ENCODE results near the gene PILRB. TPM values are rescaled to one million over a fixed set of nuclear protein-coding genes. Genes with fewer than 3 reads are reported as not detected.

The PILRB gene
- 10 to 100 TPM; 12.7 to 21.0 TPM for total RNA-seq

GRCh38 chr7:100358027-100358856 is at the start of gene PILRB:
Gene PILRB, plus strand, starts transcription at chr7:100358117. Its CDS starts 186 bp downstream, at chr7:100358303.

GRCh38 chr7:100373261-100373831 is 15.4 kb downstream of the PILRB start, which contains the start of gene PILRA:
Gene PILRA, plus strand, starts transcription at chr7:100373487. Its CDS starts 170 bp downstream, at chr7:100373657.

Small RNA genes within 50 kb of the gene (small RNA-seq; reads per million reads assigned to genes)
- 0 reads per million in 2 donors for gene RF00019

Other genes with a start within 250 kb of the PILRB start
- 10 to 100 TPM; 31.0 to 54.3 TPM for gene TAF6, start 238.8 kb upstream of the PILRB start, total RNA-seq
- 10 to 100 TPM; 11.0 to 12.0 TPM for gene CNPY4, start 238.5 kb upstream of the PILRB start, total RNA-seq
- gene MBLAC1, start 231.2 kb upstream of the PILRB start, total RNA-seq = 1 to 10 TPM; 2.3 to 2.8 TPM
- gene LAMTOR4, start 209.2 kb upstream of the PILRB start, total RNA-seq = 100 to 1,000 TPM in 1 of 2 donors, 10 to 100 TPM in 1; 96.0 to 127 TPM
- 10 to 100 TPM in 1 of 2 donors, 1 to 10 TPM in 1; 10.0 to 12.0 TPM for gene TRAPPC14, start 199.4 kb upstream of the PILRB start, total RNA-seq
- gene GAL3ST4, start 189.5 kb upstream of the PILRB start, total RNA-seq = 1 to 10 TPM; 3.3 to 5.2 TPM
- gene GPC2, start 180.7 kb upstream of the PILRB start, total RNA-seq = 1 to 10 TPM; 1.7 to 2.4 TPM
- gene STAG3, start 180.2 kb upstream of the PILRB start, total RNA-seq = 1 to 10 TPM; 1.7 to 2.4 TPM
- gene PVRIG, start 138.2 kb upstream of the PILRB start, total RNA-seq = not detected
- not detected for gene SPDYE3, start 50.4 kb upstream of the PILRB start, total RNA-seq
- gene PILRA, start 15.4 kb downstream of the PILRB start, total RNA-seq = not detected
- 1 to 10 TPM in 1 of 2 donors, under 1 TPM in 1; 0.33 to 3.1 TPM for gene ZCWPW1, start 70.6 kb downstream of the PILRB start, total RNA-seq
- gene MEPCE, start 71.7 kb downstream of the PILRB start, total RNA-seq = 10 to 100 TPM; 24.3 to 28.6 TPM
- gene PPP1R35, start 78.4 kb downstream of the PILRB start, total RNA-seq = 10 to 100 TPM; 15.8 to 22.6 TPM
- gene SPACDR, start 106.1 kb downstream of the PILRB start, total RNA-seq = under 1 TPM in 1 of 2 donors, not detected in 1; 0.33 TPM
- gene TSC22D4, start 121.1 kb downstream of the PILRB start, total RNA-seq = 10 to 100 TPM; 38.0 to 46.1 TPM
- gene NYAP1, start 125.8 kb downstream of the PILRB start, total RNA-seq = under 1 TPM; under 0.01 to 0.33 TPM
- gene AGFG2, start 181.1 kb downstream of the PILRB start, total RNA-seq = 10 to 100 TPM; 14.1 to 16.0 TPM
- not detected for gene SAP25, start 215.8 kb downstream of the PILRB start, total RNA-seq
- gene LRCH4, start 228.0 kb downstream of the PILRB start, total RNA-seq = 10 to 100 TPM; 25.0 to 40.6 TPM
- under 1 TPM; under 0.01 to 0.69 TPM for gene FBXO24, start 228.2 kb downstream of the PILRB start, total RNA-seq
- gene PCOLCE, start 244.2 kb downstream of the PILRB start, total RNA-seq = 1 to 10 TPM in 1 of 2 donors, under 1 TPM in 1; 0.33 to 2.4 TPM

Data from melanocyte of skin (primary cell).